ENCODE measurements around the gene HLA-DOA. TPM values are rescaled to one million over a fixed set of nuclear protein-coding genes. Genes with fewer than 3 reads are reported as not detected.

The HLA-DOA gene
- total and polyA plus RNA-seq, 4 donors, result 0.69 to 3.0 (median 1.6) TPM

- peak overlapping the region in 1 of 2 donors; percentile 69 for H3K27ac ChIP-seq (ENCODE audit: low read depth in 1 of 2, low read length in 2 of 2)
- 80% methylated on average over 3 of the region's 3 CpGs for WGBS
- no peak for DNase-seq (ENCODE audit: low spot score)
- TF ChIP-seq FOXA1 (IDR thresholded peaks at IDR 0.05) (no peak), NR2F2 (IDR thresholded peaks at IDR 0.05) (no peak), GABPA (IDR thresholded peaks at IDR 0.05 in 1 of 2, conservative IDR thresholded peaks at IDR 0.05 in 1 of 2) (no peak), TAF1 (conservative IDR thresholded peaks at IDR 0.05) (no peak), SP1 (IDR thresholded peaks at IDR 0.05) (no peak), MAX (IDR thresholded peaks at IDR 0.05) (no peak), EGR1 (IDR thresholded peaks at IDR 0.05; ENCODE audit: low read depth in 2 of 2) (no peak)
- no peak overlapping the region for H3K4me3 ChIP-seq (ENCODE audit: low read depth in 1 of 3, low read length in 3 of 3)
- no peaks in the 10 kb centered on the region for H3K36me3 ChIP-seq (ENCODE audit: control insufficient read depth in 4 of 4, insufficient read depth in 3 of 4, low read depth in 1 of 4, low read length in 3 of 4)
- H3K4me1 ChIP-seq (ENCODE audit: control insufficient read depth in 4 of 4, insufficient read depth in 4 of 4, low read length in 3 of 4), result peaks cover 0 to 8% (median 3%) of the 10 kb centered on the region in 4 donors
- no peak overlapping the region for H3K9ac ChIP-seq (ENCODE audit: low read depth in 1 of 2, low read length in 2 of 2)
- H3K27me3 ChIP-seq (ENCODE audit: control insufficient read depth in 4 of 4, insufficient read depth in 4 of 4, low read length in 3 of 4), result peaks cover 0 to 4% (median 0%) of the 10 kb centered on the region in 4 donors
- no peaks in the 10 kb centered on the region for H3K9me3 ChIP-seq (ENCODE audit: control insufficient read depth in 4 of 4, low read length in 3 of 4)
These were observed 8.4 kb upstream of the HLA-DOA start for GRCh38 chr6:33017694-33018353.

- peaks cover 0 to 4% (median 0%) of the 10 kb centered on the region in 4 donors for H3K27me3 ChIP-seq (ENCODE audit: control insufficient read depth in 4 of 4, insufficient read depth in 4 of 4, low read length in 3 of 4)
- H3K4me3 ChIP-seq (ENCODE audit: low read depth in 1 of 3, low read length in 3 of 3), result no peak overlapping the region
- no peaks in the 10 kb centered on the region for H3K36me3 ChIP-seq (ENCODE audit: control insufficient read depth in 4 of 4, insufficient read depth in 3 of 4, low read depth in 1 of 4, low read length in 3 of 4)
- no peak for DNase-seq (ENCODE audit: low spot score)
- H3K4me1 ChIP-seq (ENCODE audit: control insufficient read depth in 4 of 4, insufficient read depth in 4 of 4, low read length in 3 of 4), result peaks cover 0 to 8% (median 3%) of the 10 kb centered on the region in 4 donors
- no peaks in the 10 kb centered on the region for H3K9me3 ChIP-seq (ENCODE audit: control insufficient read depth in 4 of 4, low read length in 3 of 4)
- H3K9ac ChIP-seq (ENCODE audit: low read depth in 1 of 2, low read length in 2 of 2), result no peak overlapping the region
- WGBS, result 68% methylated on average over 4 of the region's 4 CpGs
- no peak overlapping the region for H3K27ac ChIP-seq (ENCODE audit: low read depth in 1 of 2, low read length in 2 of 2)
- TF ChIP-seq TAF1 (conservative IDR thresholded peaks at IDR 0.05) (no peak), HNF4G (IDR thresholded peaks at IDR 0.05) (no peak), GABPA (IDR thresholded peaks at IDR 0.05 in 1 of 2, conservative IDR thresholded peaks at IDR 0.05 in 1 of 2) (no peak), FOXA1 (IDR thresholded peaks at IDR 0.05) (no peak), ATF3 (IDR thresholded peaks at IDR 0.05) (no peak), MAX (IDR thresholded peaks at IDR 0.05) (no peak), NR2F2 (IDR thresholded peaks at IDR 0.05) (no peak), EGR1 (IDR thresholded peaks at IDR 0.05; ENCODE audit: low read depth in 2 of 2) (no peak), JUND (IDR thresholded peaks at IDR 0.05) (no peak), HNF4A (conservative IDR thresholded peaks at IDR 0.05) (no peak), YY1 (IDR thresholded peaks at IDR 0.05) (no peak), REST (IDR thresholded peaks at IDR 0.05) (no peak), CTCF (IDR thresholded peaks at IDR 0.05; ENCODE audit: low read depth, low read length, missing input control) (no peak), ZBTB33 (IDR thresholded peaks at IDR 0.05) (no peak), FOXA2 (IDR thresholded peaks at IDR 0.05) (no peak), RXRA (IDR thresholded peaks at IDR 0.05) (no peak), RAD21 (IDR thresholded peaks at IDR 0.05) (no peak), SP1 (IDR thresholded peaks at IDR 0.05) (no peak)
These were observed 7.6 kb upstream of the HLA-DOA start for GRCh38 chr6:33017018-33017417.

All from liver (tissue), 9 donors.